Activated CD8-positive, alpha-beta memory T cell treated with anti-CD3 and anti-CD28 coated beads, Interleukin-2, amount 50 U/mL, for 24 hours (primary cell): ENCODE results near the gene TRPV3.

Experiments used
- DNase-seq: peaks from one replicate; pipeline ENCODE4 v3.0.0-alpha.2; 2020; ENCODE audit errors: extremely low read depth

Gene TRPV3

DNA sequence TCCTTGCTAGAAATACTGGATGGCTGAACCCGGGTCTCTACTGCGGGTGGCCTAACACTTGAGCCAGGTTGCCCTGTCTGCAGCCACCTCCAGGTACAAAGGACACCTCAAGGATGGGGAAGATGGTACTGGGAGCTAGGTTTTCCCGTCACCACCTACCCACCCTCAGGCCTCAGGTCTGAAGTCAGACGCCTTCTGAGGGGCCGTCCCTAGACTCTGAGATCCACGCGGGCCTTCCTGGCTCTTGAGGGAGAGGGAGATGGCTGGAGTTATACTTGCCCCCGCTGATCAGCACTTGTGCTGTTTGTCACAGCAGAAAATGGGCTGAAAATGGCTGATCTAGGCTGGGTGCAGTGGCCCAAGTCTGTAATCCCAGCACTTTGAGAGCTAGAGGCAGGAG is 10.6 kb downstream of the TRPV3 start:
- DNase-seq, result no peak

DNA sequence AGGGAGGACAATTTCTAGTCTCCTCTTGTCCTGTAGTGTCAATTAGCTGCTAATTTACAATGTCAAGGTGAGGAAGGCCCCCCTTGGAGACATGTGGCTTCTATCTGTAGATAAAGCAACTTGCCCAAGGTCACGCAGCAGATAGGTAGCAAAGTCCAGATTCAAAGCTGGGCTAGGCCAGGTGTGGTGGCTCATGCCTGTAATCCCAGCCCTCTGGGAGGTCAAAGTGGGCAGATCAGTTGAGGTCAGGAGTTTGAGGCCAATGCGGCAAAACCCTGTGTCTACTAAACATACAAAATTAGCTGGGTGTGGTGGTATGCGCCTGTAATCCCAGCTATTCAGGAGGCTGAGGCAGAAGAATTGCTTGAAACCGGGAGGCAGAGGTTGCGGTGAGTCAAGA is 11.1 kb downstream of the TRPV3 start:
- DNase-seq, result no peak

DNA sequence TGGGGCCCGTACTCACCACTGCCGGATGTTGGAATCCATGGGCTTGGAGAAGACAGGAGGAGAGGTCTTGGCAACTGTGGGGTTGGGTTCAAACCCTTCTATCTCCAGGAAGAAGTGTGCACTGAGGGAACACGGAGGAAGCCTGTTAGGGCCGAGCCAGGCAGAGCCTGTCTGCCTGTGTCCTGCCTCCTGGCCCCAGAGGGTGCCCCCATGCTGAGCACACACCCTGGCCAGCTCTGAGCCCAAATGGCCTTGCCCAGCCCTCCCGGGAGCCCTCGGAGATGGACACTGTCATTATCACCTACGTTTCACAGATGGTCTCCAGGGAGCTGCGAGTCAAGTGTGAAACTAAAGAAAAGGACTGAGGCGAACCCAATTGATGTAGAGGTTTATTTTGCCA is 12.5 kb downstream of the TRPV3 start:
- DNase-seq, result no peak

DNA sequence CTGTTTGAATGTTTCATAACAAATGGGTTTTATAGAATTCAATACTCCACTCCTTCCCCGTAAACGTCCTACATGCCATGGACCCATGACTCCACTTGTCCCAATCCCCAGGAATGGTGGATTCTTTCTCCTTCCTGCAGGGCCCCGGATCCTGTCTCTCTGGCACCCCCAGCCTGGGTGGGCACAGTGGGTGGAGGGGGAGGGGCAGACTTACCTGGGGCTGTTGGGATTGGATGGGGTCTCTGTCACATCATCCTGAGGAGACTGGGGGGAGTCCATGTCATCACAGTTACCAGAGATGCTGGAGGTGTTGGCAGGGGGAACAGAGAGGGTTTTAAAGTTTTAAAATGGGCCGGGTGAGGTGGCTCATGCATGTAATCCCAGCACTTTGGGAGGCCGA is 13.2 kb downstream of the TRPV3 start:
- DNase-seq, result no peak

DNA sequence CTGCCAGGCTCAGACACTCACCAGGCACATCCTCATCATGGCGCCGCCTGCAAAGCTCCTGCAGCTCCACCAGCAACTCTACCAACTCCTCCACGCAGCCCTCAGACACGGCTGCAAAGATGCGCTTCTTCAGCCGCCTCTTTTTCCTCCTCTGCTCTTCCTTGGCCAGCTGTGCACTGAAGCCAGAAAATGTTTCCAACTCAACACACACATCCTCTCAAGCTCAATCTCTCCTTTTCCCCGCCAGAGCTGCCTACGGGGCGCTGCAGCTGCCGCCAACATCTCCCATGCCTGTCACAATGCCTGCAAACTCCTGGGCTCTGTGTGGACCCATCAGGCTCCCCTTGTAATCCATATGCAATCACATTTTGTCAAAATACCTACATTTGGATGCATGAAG is 14.2 kb downstream of the TRPV3 start:
- DNase-seq, result no peak

DNA sequence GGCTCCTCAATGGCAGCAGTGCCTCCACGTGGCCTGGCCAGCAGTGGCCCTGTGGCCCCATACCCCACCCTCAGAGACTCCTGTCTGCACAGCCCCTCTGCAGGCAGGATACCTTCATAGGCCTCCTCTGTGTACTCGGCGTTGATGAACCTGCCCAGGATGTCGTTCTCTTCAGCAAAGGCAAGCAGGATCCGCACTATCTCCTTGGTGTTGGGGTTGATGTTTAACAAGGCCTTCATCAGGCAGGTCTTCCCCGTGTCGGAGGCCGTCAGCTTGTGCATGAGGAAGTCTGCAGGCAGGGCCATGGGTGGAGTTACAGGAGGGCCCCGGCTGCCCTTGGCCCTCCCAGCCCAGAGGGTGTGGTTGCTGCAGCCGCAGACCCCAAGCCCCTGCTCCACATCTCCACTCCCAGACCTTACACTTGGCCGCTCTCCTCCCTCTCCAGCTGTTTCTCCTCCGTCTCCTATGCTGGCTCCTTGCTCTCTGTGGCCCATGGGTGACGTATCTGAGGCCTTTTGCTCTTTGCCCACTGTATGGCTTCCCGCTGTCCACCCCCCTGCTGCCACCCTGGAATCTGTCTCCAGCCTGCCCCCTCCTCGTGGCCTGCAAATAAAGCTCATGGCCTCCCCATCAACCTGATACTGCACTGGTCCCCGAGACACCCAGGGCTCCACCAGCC is 15.1 kb downstream of the TRPV3 start:
- no peak for DNase-seq

DNA sequence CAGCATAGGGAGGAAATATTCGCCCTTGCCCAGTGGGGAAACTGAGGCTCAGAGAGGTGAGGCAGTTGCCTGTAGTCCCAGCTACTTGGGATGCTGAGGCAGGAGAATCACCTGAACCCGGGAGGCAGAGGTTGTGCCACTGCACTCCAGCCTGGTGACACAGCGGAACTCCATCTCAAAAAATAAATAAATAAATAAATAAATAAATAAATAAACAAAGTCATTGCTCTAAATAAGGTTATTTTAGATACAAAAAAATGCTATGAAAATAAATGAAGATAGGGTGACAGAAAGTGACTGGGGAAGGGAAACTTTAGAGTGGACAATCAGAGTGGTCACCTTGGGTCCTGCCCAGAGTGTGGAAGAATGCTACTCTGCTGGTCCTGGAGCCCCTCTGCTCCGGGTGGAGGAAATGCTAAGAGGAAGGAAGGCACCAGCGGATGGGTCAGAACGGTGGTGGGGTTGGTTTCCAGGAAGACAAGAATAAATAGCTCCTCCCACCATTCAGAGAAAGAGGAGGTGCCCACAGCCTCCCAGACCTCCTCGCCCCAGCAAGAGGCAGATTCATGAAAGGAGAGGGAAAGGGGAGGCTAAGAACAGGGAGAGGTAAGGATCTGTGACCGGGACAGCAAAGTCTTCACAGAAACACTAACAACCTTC is 17.6 kb downstream of the TRPV3 start:
- DNase-seq, result no peak

DNA sequence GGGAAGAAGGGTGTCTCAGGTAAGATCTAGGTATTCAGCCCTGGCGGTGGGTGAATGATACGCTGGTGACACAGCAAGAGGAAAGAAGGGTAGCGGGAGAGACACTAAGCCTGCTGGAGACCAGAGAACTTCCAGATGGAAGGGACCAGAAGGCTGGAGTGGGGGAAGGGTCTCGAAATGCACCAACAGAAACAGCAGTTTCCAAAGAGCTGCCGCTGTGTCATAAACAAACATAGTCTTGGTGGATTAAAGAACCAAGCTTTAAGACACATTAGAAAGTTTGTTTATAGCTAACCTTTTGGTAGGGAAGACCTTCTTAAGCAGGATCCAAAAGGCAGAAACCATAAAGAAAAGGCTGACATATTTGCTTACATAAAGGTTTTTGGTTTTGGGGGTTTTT is 20.9 kb downstream of the TRPV3 start:
- DNase-seq, result no peak

DNA sequence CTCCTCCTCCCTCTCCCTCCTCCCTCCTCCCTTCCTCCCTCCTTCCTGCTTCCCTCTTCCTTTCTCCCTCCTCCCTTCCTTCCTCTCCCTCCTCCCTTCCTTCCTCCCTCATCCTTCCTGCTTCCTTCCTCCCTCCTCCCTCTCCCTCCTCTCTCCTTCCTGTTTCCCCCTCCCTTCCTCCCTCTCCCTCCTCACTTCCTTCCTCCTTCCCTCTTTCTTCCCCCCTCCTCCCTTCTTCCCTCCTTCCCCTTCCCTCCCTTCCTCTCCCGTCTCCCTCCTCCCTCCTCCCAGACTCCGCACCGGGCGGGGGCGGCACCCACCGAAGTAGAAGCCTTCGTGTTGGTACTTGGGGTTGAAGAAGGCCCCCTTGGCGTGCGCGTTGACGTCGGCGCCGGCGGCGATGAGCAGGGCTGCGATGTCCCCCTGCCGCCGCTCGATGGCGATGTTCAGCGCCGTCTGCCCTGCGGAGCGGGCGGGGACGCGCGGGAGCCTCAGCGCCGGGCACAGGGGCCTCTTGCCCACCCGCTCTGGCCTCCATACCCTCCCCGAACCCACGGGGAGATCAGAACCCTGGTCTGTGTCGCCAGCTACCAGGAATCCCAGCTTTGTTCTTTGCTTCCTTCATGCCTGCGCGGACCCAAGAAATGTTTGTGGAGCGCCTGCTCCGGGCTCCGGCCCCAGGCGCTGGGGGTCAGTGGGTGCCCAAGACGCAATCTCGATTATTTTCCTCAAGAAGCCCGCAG is 22.2 kb downstream of the TRPV3 start:
- no peak for DNase-seq

DNA sequence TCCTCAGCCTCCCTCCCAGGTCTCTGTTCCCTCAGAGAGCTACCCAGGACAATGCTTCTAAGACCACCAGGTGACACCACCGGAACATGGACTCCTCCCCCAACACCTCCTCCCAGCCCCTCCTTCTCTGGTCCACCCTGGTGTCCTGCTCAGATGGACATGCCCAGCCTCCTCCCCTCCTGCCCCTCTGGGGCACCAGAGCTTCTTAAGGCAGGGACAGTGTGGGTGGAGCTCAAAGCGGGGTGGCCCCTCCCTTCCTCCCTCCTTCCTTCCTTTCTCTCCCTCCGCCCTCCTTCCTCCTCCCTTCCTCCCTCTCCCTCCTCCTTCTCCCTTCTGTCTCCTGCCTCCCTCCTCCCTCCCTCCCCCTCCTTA is 22.7 kb downstream of the TRPV3 start:
- no peak for DNase-seq

DNA sequence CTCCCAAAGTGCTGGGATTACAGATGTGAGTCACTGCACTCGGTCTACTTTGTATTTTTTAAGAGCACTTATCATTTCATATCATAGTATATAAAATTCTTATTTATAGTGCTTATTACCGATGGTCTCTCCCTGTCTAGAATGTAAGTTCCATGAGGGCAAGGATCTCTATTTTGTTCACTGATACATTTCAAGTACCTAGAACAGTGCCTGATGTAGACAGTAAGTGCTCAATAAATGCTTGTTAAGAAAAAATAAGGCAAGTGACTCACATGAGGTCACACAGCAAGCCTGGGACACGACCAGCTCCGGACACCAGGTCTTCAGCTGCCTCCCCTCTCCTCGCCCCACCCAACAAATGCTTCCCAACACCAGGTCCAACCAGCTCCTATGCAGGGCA is 23.9 kb downstream of the TRPV3 start:
- no peak for DNase-seq

DNA sequence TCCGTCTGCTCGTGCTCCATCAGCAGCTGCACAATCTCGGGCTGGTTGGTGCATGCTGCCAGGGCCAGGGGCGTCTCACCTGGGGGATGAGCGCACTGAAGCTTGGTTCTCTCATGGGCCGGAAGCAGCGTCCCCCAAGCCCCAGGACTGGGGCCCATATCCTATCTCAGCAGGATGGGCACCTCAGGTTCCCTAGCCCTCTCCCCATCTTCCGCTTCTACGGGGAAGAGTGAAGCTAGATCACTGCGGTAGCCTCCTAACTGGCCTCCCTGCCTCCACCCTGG is 24.8 kb downstream of the TRPV3 start:
- DNase-seq, result no peak

DNA sequence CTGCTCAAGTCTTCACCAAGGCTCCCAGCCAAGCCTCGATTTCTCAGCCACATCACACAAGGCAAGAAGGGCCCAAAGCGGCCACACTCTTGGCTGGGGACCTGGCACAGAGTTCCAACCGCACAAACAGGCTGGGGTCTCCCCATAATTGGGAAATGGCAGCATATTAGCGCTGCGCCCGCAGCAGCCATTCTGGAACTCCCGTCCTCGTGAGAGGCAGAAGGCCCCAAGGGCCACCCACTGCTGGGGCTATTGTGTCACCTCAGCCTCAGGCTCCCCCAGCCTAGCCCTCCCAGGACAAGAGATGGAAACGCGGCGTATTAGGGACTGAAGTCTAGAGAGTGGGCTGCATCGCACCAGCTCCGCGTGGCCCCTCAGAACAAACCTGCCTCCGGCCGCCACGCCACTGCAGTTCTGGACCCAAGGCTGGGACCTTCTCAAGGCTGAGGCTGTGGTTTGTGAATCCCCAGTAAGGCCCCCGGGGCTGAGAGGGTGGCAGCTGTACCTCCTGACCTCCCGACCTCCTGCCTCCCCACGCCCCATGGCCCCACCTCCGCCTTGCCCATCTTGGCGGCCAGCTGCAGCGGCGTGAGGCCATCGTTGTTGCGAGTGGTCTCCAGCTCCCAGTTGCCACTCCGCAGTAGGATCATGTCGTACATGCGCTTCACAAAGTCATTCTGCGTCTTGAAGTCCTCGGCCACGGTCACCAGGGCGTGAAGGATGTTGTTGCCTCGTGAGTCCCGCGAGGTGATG is 25.3 kb downstream of the TRPV3 start:
- no peak for DNase-seq

DNA sequence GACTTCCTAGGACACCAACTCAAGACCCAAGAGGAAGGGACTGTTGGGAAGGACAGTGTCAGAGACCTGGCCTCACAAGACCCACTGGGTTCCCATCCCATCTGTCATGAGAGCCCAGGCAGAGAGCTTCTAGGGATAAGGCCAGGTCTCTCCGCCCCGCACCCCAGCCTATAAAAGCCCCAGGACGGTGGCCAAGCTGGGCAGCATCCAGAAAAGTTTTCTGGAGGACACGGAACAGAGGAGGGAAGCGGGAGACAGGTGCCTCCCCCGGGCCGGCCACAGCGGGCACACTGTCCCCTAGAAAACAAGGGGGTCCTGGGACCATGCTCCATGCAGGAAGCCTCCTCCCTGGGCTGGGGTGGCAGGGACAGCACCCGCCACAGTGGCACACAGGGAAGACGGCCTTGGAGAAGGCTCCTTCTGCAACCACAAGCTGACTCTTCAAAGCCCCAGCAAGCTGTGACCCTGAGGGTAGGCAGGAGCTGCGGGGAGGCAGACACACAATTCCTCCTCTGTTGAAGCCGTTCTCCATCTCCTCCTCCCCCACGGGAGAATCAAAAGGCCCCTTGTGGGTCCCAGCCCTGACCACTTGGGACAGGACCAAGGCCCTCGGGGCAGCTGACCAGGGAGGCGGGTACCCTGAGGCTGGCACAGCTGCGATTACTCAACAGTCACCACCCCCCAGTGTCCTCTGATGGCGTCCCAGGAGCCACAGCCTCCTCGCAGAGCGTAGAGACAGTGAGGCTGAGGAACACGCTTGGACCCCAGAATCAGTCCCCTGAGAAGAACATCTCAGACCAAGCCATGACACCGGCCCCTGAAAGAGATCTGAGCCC is 26.1 kb downstream of the TRPV3 start:
- DNase-seq, result no peak

DNA sequence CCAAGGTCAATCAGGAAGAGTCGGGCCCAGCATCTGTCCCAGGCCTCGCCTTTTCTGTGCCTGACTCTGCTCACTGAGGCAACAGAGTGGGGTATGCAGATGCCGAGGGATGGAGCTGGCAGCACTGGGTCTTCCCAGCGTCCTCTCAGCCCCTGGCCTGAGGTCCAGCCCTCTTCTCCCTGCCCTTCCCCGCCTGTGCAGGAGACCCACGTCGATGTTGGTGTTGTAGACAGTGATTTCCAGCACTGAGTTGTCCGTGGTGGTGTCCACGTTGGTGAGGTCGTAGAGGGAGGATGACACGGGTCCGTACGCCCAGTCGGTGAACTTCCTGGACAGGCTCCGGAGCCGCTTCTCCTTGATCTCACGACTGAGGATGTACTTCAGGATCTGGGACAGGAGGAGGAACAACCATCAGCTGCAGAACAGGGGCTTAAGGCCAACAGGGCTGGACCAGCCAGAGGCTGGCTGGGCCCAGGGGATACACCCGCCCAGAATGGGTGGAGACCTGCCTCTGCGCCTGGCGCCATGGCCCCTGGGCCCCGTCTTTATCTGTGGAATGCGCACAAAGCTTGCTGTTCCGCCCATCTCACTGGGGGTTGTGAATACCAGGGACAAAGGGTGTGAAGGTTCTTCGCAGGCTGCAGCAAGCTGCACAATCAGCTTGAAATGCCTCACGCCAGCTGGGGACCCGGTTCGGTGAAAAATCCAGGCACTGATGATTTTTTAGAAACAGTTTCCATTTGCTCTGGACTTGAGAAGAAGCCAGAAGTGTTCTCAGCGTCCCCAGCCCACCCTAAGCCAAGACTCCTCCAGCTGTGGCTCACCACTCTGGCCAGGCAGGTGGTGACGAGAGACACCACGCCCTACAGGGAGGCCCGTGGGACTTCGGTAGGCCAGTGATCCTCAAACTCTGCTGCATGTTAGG is 27.5 kb downstream of the TRPV3 start:
- DNase-seq, result no peak

DNA sequence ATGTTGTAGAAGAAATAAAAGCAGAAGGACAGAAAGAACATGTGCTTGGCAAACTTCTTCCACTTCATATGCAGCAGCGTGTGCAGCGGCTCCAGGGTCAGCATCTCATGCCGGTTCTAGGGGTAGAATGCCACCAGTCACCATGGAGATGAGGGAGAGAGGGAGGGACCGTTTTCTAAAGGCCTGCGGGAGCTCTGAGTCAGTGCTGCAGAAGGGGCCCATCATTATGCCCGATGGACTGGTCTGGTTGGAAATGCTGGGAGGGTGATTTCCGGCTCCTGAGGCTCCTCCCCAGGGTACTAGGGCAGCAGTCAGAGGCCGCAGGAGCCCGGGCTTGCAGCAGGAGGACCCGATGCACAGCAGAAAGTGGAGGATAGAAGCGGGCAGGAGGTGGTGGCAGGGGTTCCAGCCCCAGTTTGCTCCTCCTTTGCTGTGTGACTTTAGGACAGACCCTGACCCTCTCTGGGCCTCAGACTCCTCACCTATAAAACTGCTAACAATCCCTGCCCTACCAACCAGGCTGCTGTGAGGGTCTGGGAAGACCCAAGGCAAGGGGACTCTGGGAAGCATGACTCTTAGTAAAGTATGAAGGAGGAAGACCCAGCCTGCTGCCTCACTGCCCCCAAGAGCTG is 28.6 kb downstream of the TRPV3 start:
- DNase-seq, result no peak

DNA sequence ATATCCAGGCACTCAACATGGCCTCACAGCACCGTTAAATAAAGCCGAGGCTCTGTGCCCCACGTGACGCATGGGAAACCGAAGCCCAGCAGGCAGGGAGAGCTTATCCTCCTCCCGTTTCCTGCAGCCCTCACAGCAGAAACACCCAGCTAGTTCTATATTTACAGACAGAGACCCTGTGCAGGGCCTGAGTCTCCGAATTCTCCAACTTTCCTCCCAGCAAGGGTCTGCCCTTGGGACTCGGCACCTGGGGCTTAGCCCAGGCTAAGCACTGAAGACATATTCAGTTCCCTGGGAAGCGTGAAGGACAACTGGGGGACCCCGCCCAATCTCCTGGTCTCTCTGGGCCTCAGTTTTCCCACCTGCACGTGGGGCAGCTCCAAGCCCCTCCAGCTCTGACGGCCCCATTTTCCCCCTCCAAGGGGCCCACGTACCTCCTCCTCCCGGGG is 29.2 kb downstream of the TRPV3 start:
- no peak for DNase-seq

DNA sequence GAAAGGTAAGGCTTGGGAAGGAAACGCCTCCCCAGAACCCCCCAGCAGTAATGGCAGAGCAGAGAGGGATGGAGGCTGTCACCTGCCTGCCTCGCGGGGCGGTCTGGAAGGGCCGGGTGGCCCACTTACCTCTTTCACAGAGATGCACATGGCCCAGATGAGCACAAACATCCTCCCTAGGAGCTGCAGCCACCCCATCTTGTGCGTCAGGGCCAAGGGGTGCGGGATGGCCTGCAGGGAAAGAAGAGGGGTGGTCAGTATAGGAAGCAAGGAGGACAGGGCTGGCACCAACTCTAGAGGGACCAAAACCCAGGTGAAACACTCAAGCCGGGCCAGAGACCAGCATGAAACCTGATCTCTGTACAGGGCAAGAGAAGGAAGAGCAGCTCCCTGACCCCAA is 29.7 kb downstream of the TRPV3 start:
- no peak for DNase-seq

DNA sequence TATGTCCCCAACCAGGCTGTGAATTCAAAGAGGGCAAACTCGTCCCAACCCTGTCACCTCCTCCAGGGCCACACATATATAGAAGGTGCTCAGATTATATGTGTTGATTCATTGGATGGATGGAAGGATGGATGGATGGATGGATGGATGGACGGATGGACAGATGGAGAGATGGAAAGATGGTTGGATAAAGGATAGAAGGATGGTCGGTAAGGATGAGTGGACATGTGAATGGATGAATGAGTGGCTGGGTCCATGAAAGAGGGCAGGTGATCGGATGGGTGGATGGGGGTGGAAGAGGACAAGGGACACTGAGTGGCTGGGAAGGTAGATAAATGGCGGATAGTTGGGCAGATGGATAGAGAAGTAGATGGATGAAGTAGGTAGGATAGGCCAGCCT is 30.1 kb downstream of the TRPV3 start:
- DNase-seq, result no peak

DNA sequence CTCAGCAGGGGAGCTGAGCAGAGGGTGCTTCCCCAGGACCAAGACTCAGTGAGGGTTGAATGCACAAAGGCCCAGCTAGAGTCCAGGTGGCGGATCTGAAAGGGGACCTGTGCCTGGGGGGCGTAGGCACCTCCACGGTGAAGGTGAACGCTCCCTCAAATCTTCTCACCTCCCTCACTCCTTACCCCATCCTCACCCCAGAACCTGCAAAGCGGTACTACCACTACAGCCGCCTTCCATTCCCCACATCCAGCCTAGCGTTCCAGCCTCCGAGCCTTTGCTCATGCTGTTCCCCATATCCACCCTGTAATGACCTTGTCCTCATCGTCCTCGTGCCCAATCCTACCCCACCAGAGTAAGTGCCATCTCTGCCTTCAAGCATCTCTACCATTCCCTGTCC is 30.6 kb downstream of the TRPV3 start:
- no peak for DNase-seq
